Non-pigmented ciliary epithelial cell (primary cell): Measurements from ENCODE around the gene SNED1.

Source experiments
- DNase-seq: peaks from one replicate; pipeline ENCODE4 v3.0.0-alpha.2; 2010; ENCODE audit warnings: low read depth

SNED1 gene

GRCh38 chr2:240992572-240993291 is 5.7 kb upstream of the SNED1 start:
- no peak for DNase-seq

DNA sequence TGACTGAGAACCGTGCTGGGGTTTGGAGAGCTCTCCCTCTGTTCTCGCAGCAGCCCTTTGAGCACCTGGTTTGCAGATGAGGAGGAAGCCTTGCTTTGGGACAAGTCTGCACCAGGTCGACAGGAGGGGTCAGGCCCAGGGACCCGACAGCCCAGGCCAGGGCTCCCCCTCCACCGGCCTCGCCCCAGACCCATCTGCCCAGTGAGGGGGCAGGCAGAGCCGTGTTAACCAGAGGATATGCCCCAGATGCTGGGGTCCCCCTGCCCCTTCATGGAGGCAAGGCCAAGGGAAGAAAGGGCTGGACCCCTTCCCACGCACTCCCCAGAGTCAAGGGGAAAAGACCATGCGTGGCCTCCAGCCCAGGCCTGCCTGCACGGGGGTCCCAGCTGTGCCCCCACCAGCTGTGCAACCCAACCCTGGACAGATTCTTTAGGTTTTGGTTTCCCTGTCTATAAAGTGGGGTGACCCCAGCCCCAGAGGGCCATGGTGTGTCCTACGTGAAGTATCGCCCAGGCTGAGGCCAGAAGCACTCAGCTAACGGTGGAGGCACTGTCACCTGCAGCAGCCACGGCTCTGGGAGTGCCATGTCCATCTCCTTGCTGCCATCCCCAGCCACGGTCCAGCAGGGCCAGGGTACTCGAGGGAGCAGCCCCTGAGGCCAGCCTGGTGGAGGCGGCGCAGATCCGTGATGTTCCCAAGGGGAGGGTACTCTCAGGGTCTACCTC is 4.8 kb upstream of the SNED1 start:
- DNase-seq = no peak

DNA sequence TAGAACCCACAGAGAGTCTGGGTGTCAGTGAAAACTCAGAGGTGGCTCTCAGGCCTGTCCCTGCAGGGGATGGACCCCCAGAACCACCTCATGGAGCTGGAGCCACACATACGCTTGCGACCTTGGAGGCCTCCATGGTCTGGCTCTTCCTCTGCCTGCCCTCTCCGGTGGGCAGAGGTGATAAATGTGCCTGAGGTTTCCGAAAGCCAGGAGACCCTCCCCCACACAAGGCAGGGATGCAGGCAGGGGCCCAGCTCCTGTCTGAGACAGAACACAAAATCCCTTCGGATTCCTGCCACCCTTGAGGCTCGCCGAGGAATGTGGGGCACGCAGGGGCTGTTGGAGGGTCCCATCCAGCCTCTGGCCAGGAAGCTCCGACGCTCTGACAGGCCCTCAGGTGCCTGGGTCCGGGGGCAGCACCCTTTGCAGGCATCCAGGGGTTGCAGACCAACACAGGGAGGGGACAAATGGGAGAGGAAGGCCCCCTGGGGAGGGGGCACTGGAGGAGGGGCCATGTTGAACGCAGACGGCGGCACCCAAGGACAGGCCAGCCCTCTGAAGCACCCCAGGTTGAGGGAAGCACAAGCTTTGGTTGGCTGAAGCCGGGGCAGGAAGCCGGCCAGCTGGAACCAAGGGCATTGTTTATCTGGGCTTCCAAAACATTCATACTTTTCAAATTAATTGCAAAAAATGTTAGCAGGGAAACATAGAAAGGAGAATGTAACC is 4.1 kb upstream of the SNED1 start:
- DNase-seq = no peak

- no peak for DNase-seq
Measured at GRCh38 chr2:240995041-240996021, 3.1 kb upstream of the SNED1 start.

GRCh38 chr2:240996161-240996833 is 2.1 kb upstream of the SNED1 start:
- no peak for DNase-seq

GRCh38 chr2:240996834-240997140 is 1.6 kb upstream of the SNED1 start:
- no peak for DNase-seq

- DNase-seq = no peak
Measured at GRCh38 chr2:240997141-240997855, 1.1 kb upstream of the SNED1 start.

GRCh38 chr2:240998706-240998994 is 232 bp downstream of the SNED1 start:
- DNase-seq = no peak

DNA sequence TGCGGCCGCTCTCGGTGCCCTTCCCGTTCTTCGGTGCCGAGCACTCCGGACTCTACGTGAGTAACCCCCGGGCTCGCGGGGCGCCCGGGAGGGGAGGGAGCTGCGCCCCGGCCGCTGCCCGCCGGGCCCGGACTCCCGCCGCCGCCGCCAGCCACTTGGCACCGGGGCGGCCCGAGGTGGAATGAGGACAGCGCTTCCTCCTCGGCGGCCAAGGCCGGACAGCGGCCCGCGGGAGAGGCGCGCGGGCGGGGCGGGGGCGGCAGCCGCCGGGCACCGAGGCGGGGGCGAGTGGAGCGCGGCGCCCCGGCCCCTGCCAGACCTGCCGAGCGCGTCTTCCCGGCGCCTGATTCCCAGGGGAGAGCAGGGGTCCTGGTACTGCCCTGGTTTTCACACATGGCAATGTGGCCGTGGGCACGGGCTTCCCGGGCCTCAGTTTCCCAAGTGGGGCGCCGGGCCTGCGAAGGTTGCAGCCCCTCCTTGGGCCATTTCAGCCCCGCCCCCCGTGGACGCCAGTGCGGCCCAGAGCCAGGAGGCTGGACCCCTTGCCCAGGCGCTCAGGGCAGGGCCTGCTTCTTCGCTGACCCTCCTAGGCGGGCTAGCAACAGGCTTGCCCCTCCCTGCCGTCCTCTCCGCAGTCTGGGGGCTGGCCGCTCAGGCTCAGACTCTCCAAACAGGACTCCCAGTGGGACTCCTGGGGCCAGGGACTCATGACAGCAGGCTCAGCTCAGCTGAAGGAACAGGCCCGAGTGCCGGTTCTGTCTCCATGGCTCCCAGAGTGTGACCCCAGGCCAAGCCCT is 775 bp downstream of the SNED1 start:
- no peak for DNase-seq

- DNase-seq = no peak
Measured at GRCh38 chr2:240999873-241000541, 1.6 kb downstream of the SNED1 start.

DNA sequence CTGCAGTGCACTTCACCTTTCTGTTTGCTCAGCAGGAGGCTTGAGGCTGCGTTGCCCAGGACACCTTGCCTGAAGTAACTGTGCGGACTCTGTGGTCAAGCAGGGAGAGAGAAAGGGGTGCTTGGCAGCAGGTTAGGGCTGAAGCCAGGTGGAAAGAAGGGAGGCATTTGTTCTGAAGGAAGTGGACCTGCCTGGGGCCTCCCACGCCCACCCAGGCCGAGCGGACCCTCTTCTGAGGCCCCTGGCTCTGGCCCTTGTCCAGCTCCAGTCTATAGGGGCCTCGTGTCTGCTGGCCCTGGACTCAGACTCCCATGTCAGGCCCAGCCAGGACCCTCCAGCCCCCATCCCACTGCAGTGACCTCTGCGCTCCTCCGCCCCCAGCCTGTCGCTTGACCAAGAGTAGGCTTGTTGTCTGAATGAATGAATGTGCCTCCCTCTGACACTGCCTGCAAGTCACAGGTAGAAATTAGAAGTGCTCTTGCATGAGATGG is 2.5 kb downstream of the SNED1 start:
- no peak for DNase-seq

GRCh38 chr2:241001413-241002274 is 3.2 kb downstream of the SNED1 start:
- DNase-seq = no peak

DNA sequence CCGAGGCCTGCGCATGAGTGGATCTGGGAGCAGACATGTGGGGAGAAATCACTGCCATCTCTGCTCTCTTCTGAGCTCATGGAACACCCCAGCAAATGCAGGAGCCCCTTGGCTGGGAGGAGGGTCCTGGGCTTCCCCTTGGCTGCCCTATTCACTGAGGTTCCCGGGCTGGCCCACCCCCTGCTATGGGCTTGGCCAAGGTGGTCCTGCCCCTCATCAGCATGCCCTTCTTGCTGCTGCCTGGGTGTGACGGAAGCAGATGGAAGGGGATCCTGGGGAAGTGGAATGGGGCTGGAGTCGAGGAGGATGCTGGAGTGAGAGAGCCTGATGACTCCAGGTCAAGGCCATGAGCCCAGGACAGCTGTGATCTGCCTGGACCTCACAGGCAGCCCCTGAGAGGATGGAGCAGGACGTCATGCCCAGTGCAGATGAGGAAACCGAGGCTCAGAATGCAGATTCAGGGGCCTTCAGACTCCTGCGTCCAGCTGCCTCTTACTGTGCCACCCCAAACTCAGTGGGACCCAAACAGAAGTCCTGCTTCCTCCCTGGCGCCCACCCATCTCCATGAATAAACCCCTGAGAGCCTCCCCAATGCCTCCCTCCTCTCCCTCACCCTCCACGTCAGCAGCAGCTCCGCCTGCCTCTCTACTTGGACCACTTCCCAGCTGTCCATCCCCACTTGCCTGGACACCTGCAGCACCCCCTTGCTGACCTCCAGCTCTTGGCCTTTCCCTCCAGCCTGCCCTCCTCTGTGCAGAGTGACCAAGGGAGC is 4.0 kb downstream of the SNED1 start:
- no peak for DNase-seq

GRCh38 chr2:241003047-241003360 is 4.6 kb downstream of the SNED1 start:
- DNase-seq = no peak

DNA sequence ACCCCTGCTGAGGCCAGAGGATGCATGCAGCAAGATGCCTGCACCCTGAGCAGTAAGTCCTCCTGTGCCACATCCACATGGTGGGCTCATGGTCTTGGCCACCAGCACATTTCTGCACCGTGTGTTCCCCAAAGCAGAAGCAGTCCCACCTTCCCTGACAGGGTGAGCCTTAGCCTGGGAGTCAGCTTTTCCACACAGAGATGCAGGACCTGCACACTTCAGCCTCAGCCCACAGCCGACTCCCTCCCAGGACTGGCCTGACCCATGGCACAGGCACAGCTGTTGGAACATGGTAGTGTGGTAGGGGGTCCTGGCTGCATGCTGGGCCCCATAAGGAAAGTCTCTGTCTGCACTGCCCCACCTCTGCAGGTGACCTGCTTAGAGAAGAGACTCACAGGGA is 5.0 kb downstream of the SNED1 start:
- DNase-seq = no peak

- no peak for DNase-seq
Measured at GRCh38 chr2:241003830-241004564, 5.6 kb downstream of the SNED1 start.

- DNase-seq = no peak
Measured at GRCh38 chr2:241005569-241005968, 7.2 kb downstream of the SNED1 start.
